Fibroblast of lung (primary cell): ENCODE measurements around the gene CA4. TPM values are rescaled to one million over a fixed set of nuclear protein-coding genes. Genes with fewer than 3 reads are reported as not detected.
"Not testable (repeated sequence)": the region's sequence is repeated elsewhere in the genome, so short reads cannot be mapped to it uniquely, and the experiment has no call there.

ENCODE experiments used
- DNase-seq, 2 donors: peaks; one replicate each; pipeline versions ENCODE4 v3.0.0 to v3.0.0-alpha.2; 2010; ENCODE audit warnings: low read depth in 2 of 2
- H2AFZ ChIP-seq: 2 replicates; pipeline ENCODE4 v1.5.1; 2012; ENCODE audit warnings: low read length, control low read depth, inconsistent platforms
- H3K27ac ChIP-seq: 2 replicates; pipeline ENCODE4 v1.5.1; 2011; ENCODE audit warnings: low read length, control low read depth; ENCODE audit not compliant: insufficient read depth
- H3K27me3 ChIP-seq: 2 replicates; pipeline ENCODE4 v1.5.1; 2011; ENCODE audit warnings: mild to moderate bottlenecking, low read length; ENCODE audit not compliant: control insufficient read depth, insufficient read depth
- H3K36me3 ChIP-seq: 2 replicates; pipeline ENCODE4 v1.5.1; 2011; ENCODE audit warnings: low read length; ENCODE audit not compliant: control insufficient read depth, insufficient read depth
- H3K4me1 ChIP-seq: 2 replicates; pipeline ENCODE4 v1.5.1; 2011; ENCODE audit warnings: low read length; ENCODE audit not compliant: control insufficient read depth, insufficient read depth; ENCODE audit errors: extremely low read depth
- H3K4me2 ChIP-seq: 2 replicates; pipeline ENCODE4 v1.5.1; 2011; ENCODE audit warnings: low read length, control low read depth; ENCODE audit not compliant: insufficient read depth; ENCODE audit errors: extremely low read depth
- H3K4me3 ChIP-seq, 4 experiments: fragments of 200-600 bp in 1 of 4; sonication (generic) in 1 of 4; replicated peaks in 1 of 4; 2 replicates each; pipeline ENCODE4 v1.5.1; 2011 to 2016; ENCODE audit warnings: low read length in 4 of 4, low read depth in 3 of 4, mild to moderate bottlenecking in 3 of 4, control low read depth in 2 of 4, inconsistent platforms in 1 of 4, mixed read lengths in 1 of 4; ENCODE audit not compliant: insufficient read depth in 1 of 4; ENCODE audit errors: control extremely low read depth in 1 of 4
- H3K79me2 ChIP-seq: 2 replicates; pipeline ENCODE4 v1.5.1; 2012; ENCODE audit warnings: mild to moderate bottlenecking, low read length, inconsistent platforms; ENCODE audit not compliant: control insufficient read depth, insufficient read depth
- H3K9ac ChIP-seq: 2 replicates; pipeline ENCODE4 v1.5.1; 2011; ENCODE audit warnings: mild to moderate bottlenecking, low read length, control low read depth; ENCODE audit not compliant: insufficient read depth
- H3K9me3 ChIP-seq: 2 replicates; pipeline ENCODE4 v1.5.1; 2012; ENCODE audit warnings: low read depth, low read length; ENCODE audit not compliant: control insufficient read depth, insufficient read depth
- H4K20me1 ChIP-seq: 2 replicates; pipeline ENCODE4 v1.5.1; 2011; ENCODE audit warnings: low read length; ENCODE audit not compliant: control insufficient read depth, insufficient read depth; ENCODE audit errors: extremely low read depth
- EZH2 ChIP-seq: IDR thresholded peaks from 2 replicates; pipeline ENCODE4 v1.5.1; 2012; ENCODE audit warnings: low read length, control low read depth, mild to moderate bottlenecking; ENCODE audit errors: missing control alignments
- polyA plus RNA-seq, 2 donors: library from polyadenylated mRNA; depleted of rRNA in 1 of 2; stranded (reverse) in 1 of 2; unstranded in 1 of 2; fragments of >200 nt; gene quantifications; 2 replicates each; pipeline ENCODE4 v1.2.1, GENCODE V29; 2011 to 2012; ENCODE audit warnings: missing spikeins in 1 of 2
- total RNA-seq: library from RNA; depleted of rRNA; stranded (reverse); fragments of >200 nt; gene quantifications from 2 replicates; pipeline ENCODE4 v1.2.1, GENCODE V29; 2014
- TF ChIP-seq, protein P1 (sequence below), 2 donors: IDR thresholded peaks in 1 of 2; conservative IDR thresholded peaks in 1 of 2; 1 replicate in 1 of 2; 2 replicates in 1 of 2; pipeline ENCODE4 v1.5.1; 2011 to 2012; ENCODE audit warnings: low read length in 2 of 2, control low read depth in 1 of 2, inconsistent platforms in 1 of 2, low read depth in 1 of 2, mild to moderate bottlenecking in 1 of 2

Gene CA4
- total and polyA plus RNA-seq, 2 donors (not counting 1 experiment from before 2014, with no cell fraction given) = not detected

DNA sequence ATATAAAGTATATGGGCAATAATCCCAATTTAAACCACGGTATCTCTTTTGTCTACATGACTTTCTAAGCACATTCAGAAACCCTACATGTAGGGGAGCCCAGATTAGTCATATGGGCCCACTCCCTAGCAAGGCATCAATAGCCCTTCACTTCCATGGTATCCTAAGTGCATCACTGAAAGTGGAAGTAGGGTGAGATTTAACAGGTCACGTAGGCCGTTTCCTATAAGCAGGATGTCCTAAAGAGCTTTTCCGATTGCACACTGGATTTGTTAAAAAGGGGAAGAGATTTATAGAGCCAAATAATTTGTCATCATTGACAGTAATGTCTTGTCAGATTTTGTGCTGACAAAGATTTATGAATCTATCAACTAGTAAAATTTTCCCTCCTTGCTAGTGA is 39.0 kb downstream of the CA4 start:
- DNase-seq = no peak
- H3K9me3 ChIP-seq = no peaks in the 10 kb centered on the region
- H3K79me2 ChIP-seq = no peaks in the 10 kb centered on the region
- no peaks in the 10 kb centered on the region for H4K20me1 ChIP-seq
- H3K27ac ChIP-seq = no peak overlapping the region
- no peaks in the 10 kb centered on the region for H3K4me1 ChIP-seq
- H3K4me3 ChIP-seq = no peak overlapping the region
- H3K27me3 ChIP-seq = no peaks in the 10 kb centered on the region
- no peak overlapping the region for H3K9ac ChIP-seq
- H3K4me2 ChIP-seq = no peak overlapping the region
- H2AFZ ChIP-seq = no peak overlapping the region
- no peak for TF ChIP-seq EZH2
- TF ChIP-seq, protein P1, sequence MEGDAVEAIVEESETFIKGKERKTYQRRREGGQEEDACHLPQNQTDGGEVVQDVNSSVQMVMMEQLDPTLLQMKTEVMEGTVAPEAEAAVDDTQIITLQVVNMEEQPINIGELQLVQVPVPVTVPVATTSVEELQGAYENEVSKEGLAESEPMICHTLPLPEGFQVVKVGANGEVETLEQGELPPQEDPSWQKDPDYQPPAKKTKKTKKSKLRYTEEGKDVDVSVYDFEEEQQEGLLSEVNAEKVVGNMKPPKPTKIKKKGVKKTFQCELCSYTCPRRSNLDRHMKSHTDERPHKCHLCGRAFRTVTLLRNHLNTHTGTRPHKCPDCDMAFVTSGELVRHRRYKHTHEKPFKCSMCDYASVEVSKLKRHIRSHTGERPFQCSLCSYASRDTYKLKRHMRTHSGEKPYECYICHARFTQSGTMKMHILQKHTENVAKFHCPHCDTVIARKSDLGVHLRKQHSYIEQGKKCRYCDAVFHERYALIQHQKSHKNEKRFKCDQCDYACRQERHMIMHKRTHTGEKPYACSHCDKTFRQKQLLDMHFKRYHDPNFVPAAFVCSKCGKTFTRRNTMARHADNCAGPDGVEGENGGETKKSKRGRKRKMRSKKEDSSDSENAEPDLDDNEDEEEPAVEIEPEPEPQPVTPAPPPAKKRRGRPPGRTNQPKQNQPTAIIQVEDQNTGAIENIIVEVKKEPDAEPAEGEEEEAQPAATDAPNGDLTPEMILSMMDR (conservative IDR thresholded peaks at IDR 0.05 in 1 of 2, IDR thresholded peaks at IDR 0.05 in 1 of 2; ENCODE audit: low read depth in 1 of 2, low read length in 2 of 2) = no peak
- H3K36me3 ChIP-seq = peaks cover 2% of the 10 kb centered on the region

DNA sequence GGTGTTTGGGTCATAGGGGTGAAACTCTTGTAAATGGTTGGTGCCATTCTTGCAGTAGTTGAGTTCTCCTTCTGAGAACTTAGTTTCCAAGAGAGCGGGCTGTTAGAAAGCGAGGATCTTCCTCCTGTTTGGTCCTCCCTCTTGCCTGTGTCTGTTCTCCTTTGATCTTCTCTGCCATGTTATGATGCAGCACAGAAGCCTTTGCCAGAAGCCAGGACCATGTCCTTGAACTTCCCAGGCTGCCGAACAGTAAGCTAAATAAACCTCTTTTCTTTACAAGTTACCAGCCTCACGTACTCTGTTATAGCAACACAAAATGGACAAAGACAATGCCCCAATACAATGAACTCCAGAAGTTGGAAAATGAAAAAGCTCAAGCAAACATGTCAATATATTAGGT is 40.3 kb downstream of the CA4 start:
- not testable (repeated sequence) for H3K9ac ChIP-seq, H3K4me3 ChIP-seq, H3K36me3 ChIP-seq, H3K27me3 ChIP-seq, H3K4me2 ChIP-seq, H3K27ac ChIP-seq, H3K79me2 ChIP-seq, H3K9me3 ChIP-seq, DNase-seq, H2AFZ ChIP-seq, H3K4me1 ChIP-seq, H4K20me1 ChIP-seq

DNA sequence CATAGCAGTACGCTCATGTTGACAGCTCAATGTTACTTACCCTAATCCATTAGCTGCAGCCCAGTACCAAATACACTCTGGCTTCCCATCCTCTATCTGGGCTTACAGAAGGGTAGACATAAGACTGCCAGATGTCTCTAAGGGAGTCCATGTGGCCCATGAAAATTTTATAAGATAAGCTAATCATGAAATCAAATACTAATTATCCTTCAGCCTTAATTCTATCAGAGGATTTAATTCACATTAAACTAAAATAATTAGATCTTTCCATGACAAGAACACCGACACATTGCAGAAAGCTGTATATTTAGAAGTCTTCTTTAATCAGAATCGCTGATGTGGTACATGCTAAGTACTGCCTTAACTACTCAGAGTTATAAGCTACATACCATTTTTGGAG is 43.3 kb downstream of the CA4 start:
- H3K27me3 ChIP-seq, DNase-seq, H4K20me1 ChIP-seq, H3K27ac ChIP-seq, H3K36me3 ChIP-seq, H3K4me3 ChIP-seq, H3K4me2 ChIP-seq, H3K9me3 ChIP-seq, H3K9ac ChIP-seq, H2AFZ ChIP-seq, H3K79me2 ChIP-seq, H3K4me1 ChIP-seq: not testable (repeated sequence)

DNA sequence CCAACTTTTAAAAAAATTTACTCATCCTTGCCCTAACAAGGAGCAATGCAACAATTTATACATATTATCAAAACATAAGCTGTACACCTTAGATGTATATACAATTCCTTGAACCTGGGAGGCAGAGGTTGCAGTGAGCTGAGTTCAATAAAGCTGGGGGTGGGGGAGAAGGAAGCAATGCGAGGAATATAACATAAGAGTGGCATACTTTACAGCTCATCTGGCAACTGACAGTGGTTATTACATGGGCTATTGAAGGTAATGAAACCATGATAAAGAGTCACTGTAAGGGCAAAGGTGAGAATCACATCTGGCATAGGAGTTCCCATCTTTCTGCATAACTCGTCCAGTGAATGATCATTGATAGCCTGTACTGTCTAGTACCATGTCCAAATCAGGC is 43.7 kb downstream of the CA4 start:
- H3K9me3 ChIP-seq = no peaks in the 10 kb centered on the region
- no peaks in the 10 kb centered on the region for H4K20me1 ChIP-seq
- peaks cover 5% of the 10 kb centered on the region for H3K36me3 ChIP-seq
- TF ChIP-seq, protein P1 (conservative IDR thresholded peaks at IDR 0.05 in 1 of 2, IDR thresholded peaks at IDR 0.05 in 1 of 2; ENCODE audit: low read depth in 1 of 2, low read length in 2 of 2) = no peak
- no peak for TF ChIP-seq EZH2
- DNase-seq = no peak
- H3K4me1 ChIP-seq = no peaks in the 10 kb centered on the region
- no peaks in the 10 kb centered on the region for H3K79me2 ChIP-seq
- no peak overlapping the region for H3K4me2 ChIP-seq
- H2AFZ ChIP-seq = no peak overlapping the region
- H3K4me3 ChIP-seq = no peak overlapping the region
- no peak overlapping the region for H3K27ac ChIP-seq
- no peaks in the 10 kb centered on the region for H3K27me3 ChIP-seq
- H3K9ac ChIP-seq = no peak overlapping the region

- not testable (repeated sequence) for H3K4me3 ChIP-seq, H3K9me3 ChIP-seq, H3K4me1 ChIP-seq, H3K27ac ChIP-seq, H3K4me2 ChIP-seq, DNase-seq, H4K20me1 ChIP-seq, H3K79me2 ChIP-seq, H2AFZ ChIP-seq, H3K9ac ChIP-seq, H3K27me3 ChIP-seq, H3K36me3 ChIP-seq
These were observed 44.4 kb downstream of the CA4 start for GRCh38 chr17:60194141-60194540.

- not testable (repeated sequence) for H3K4me1 ChIP-seq
These were observed 48.9 kb downstream of the CA4 start for GRCh38 chr17:60198630-60199029.

More at GRCh38 chr17:60198630-60199029, 48.9 kb downstream of the CA4 start:
- H3K4me3 ChIP-seq, H3K79me2 ChIP-seq, DNase-seq, H3K27ac ChIP-seq, H3K36me3 ChIP-seq, H3K9ac ChIP-seq, H3K27me3 ChIP-seq, H2AFZ ChIP-seq, H4K20me1 ChIP-seq, H3K9me3 ChIP-seq, H3K4me2 ChIP-seq: not testable (repeated sequence)
